Measurements from ENCODE around the gene S100A14. TPM values are rescaled to one million over a fixed set of nuclear protein-coding genes. Genes with fewer than 3 reads are reported as not detected.

The S100A14 gene
- total RNA-seq, 1 donor from 2014 or later = not detected

- Mint-ChIP-seq H3K9me3 (no peaks in the 10 kb centered on the region), H3K4me3 (ENCODE audit: low read depth) (no peak overlapping the region), H3K27me3 (ENCODE audit: low read depth) (no peaks in the 10 kb centered on the region), H3K36me3 (ENCODE audit: low read depth) (no peaks in the 10 kb centered on the region), H3K27ac (no peak overlapping the region), H3K4me1 (ENCODE audit: low read depth) (no peaks in the 10 kb centered on the region)
- intact Hi-C loops (cut with micrococcal nuclease) = no loop called here
- no peak for DNase-seq (ENCODE audit: low spot score)
Observed at GRCh38 chr1:153624965-153625611, 9.0 kb upstream of the S100A14 start.

GRCh38 chr1:153623101-153623500, 7.0 kb upstream of the S100A14 start:
- no peaks in the 10 kb centered on the region for H3K9me3 Mint-ChIP-seq
- no peak for DNase-seq (ENCODE audit: low spot score)
- H3K27me3 Mint-ChIP-seq (ENCODE audit: low read depth) = no peaks in the 10 kb centered on the region
- no peak overlapping the region for H3K4me3 Mint-ChIP-seq (ENCODE audit: low read depth)
- intact Hi-C loops (cut with micrococcal nuclease) = no loop called here
- no peaks in the 10 kb centered on the region for H3K36me3 Mint-ChIP-seq (ENCODE audit: low read depth)
- H3K4me1 Mint-ChIP-seq (ENCODE audit: low read depth) = no peaks in the 10 kb centered on the region
- no peak overlapping the region for H3K27ac Mint-ChIP-seq

GRCh38 chr1:153619171-153619570, 3.0 kb upstream of the S100A14 start:
- Mint-ChIP-seq H3K27ac (no peak overlapping the region), H3K4me1 (ENCODE audit: low read depth) (peaks cover 4% of the 10 kb centered on the region), H3K9me3 (no peaks in the 10 kb centered on the region), H3K36me3 (ENCODE audit: low read depth) (no peaks in the 10 kb centered on the region), H3K27me3 (ENCODE audit: low read depth) (no peaks in the 10 kb centered on the region), H3K4me3 (ENCODE audit: low read depth) (no peak overlapping the region)
- no peak for DNase-seq (ENCODE audit: low spot score)
- intact Hi-C loops (cut with micrococcal nuclease) = no loop called here

GRCh38 chr1:153617663-153618062, 1.5 kb upstream of the S100A14 start:
- Mint-ChIP-seq H3K27ac (no peak overlapping the region), H3K4me3 (ENCODE audit: low read depth) (no peak overlapping the region), H3K27me3 (ENCODE audit: low read depth) (no peaks in the 10 kb centered on the region), H3K4me1 (ENCODE audit: low read depth) (peaks cover 4% of the 10 kb centered on the region), H3K9me3 (no peaks in the 10 kb centered on the region), H3K36me3 (ENCODE audit: low read depth) (no peaks in the 10 kb centered on the region)
- intact Hi-C loops (cut with micrococcal nuclease) = loop anchor here (1.0 to 2.0 kb wide), 3 partner anchors 45 to 106 kb away; no protein-coding TSS in a partner anchor
- peak; percentile 70 for DNase-seq (ENCODE audit: low spot score)

GRCh38 chr1:153616917-153617311, 789 bp upstream of the S100A14 start:
- Mint-ChIP-seq H3K36me3 (ENCODE audit: low read depth) (no peaks in the 10 kb centered on the region), H3K27me3 (ENCODE audit: low read depth) (no peaks in the 10 kb centered on the region), H3K4me3 (ENCODE audit: low read depth) (no peak overlapping the region), H3K9me3 (no peaks in the 10 kb centered on the region), H3K27ac (no peak overlapping the region), H3K4me1 (ENCODE audit: low read depth) (peaks cover 4% of the 10 kb centered on the region)
- intact Hi-C loops (cut with micrococcal nuclease) = loop anchor here (1.0 to 2.0 kb wide), 3 partner anchors 45 to 106 kb away; no protein-coding TSS in a partner anchor
- DNase-seq (ENCODE audit: low spot score) = no peak

GRCh38 chr1:153615406-153615805, 719 bp downstream of the S100A14 start:
- H3K4me3 Mint-ChIP-seq (ENCODE audit: low read depth) = no peak overlapping the region
- intact Hi-C loops (cut with micrococcal nuclease) = no loop called here

GRCh38 chr1:153614906-153615305, 1.2 kb downstream of the S100A14 start:
- Mint-ChIP-seq H3K27me3 (ENCODE audit: low read depth) (no peaks in the 10 kb centered on the region), H3K4me3 (ENCODE audit: low read depth) (no peak overlapping the region), H3K9me3 (no peaks in the 10 kb centered on the region), H3K27ac (no peak overlapping the region), H3K4me1 (ENCODE audit: low read depth) (peaks cover 4% of the 10 kb centered on the region), H3K36me3 (ENCODE audit: low read depth) (no peaks in the 10 kb centered on the region)
- intact Hi-C loops (cut with micrococcal nuclease) = no loop called here
- no peak for DNase-seq (ENCODE audit: low spot score)

More at GRCh38 chr1:153615406-153615805, 719 bp downstream of the S100A14 start:
- DNase-seq (ENCODE audit: low spot score) = no peak
- Mint-ChIP-seq H3K4me1 (ENCODE audit: low read depth) (peaks cover 4% of the 10 kb centered on the region), H3K27me3 (ENCODE audit: low read depth) (no peaks in the 10 kb centered on the region), H3K9me3 (no peaks in the 10 kb centered on the region), H3K36me3 (ENCODE audit: low read depth) (no peaks in the 10 kb centered on the region), H3K27ac (no peak overlapping the region)

GRCh38 chr1:153614189-153614900, 1.8 kb downstream of the S100A14 start:
- Mint-ChIP-seq H3K27me3 (ENCODE audit: low read depth) (no peaks in the 10 kb centered on the region), H3K4me1 (ENCODE audit: low read depth) (peaks cover 4% of the 10 kb centered on the region), H3K27ac (no peak overlapping the region), H3K9me3 (no peaks in the 10 kb centered on the region), H3K36me3 (ENCODE audit: low read depth) (no peaks in the 10 kb centered on the region), H3K4me3 (ENCODE audit: low read depth) (no peak overlapping the region)
- no peak for DNase-seq (ENCODE audit: low spot score)
- intact Hi-C loops (cut with micrococcal nuclease) = no loop called here

- Mint-ChIP-seq H3K9me3 (no peaks in the 10 kb centered on the region), H3K27me3 (ENCODE audit: low read depth) (no peaks in the 10 kb centered on the region), H3K36me3 (ENCODE audit: low read depth) (no peaks in the 10 kb centered on the region), H3K4me1 (ENCODE audit: low read depth) (peaks cover 4% of the 10 kb centered on the region), H3K27ac (no peak overlapping the region), H3K4me3 (ENCODE audit: low read depth) (no peak overlapping the region)
- intact Hi-C loops (cut with micrococcal nuclease) = no loop called here
- no peak for DNase-seq (ENCODE audit: low spot score)
Observed at GRCh38 chr1:153613406-153613805, 2.7 kb downstream of the S100A14 start.

GRCh38 chr1:153612755-153613331, 3.3 kb downstream of the S100A14 start, which contains the start of gene S100A16:
Gene S100A16 (minus strand): TSS chr1:153613137. CDS start chr1:153608151, 4,986 bp downstream.
- Mint-ChIP-seq H3K4me1 (ENCODE audit: low read depth) (peaks cover 2% of the 10 kb centered on the region), H3K27me3 (ENCODE audit: low read depth) (no peaks in the 10 kb centered on the region), H3K27ac (no peak within 1 kb of the TSS), H3K36me3 (ENCODE audit: low read depth) (no peaks in the 10 kb centered on the region), H3K9me3 (no peaks in the 10 kb centered on the region), H3K4me3 (ENCODE audit: low read depth) (no peak within 1 kb of the TSS)
- DNase-seq (ENCODE audit: low spot score) = no peak
- intact Hi-C loops (cut with micrococcal nuclease) = no loop called here

GRCh38 chr1:153612111-153612754, 3.9 kb downstream of the S100A14 start:
- H3K27me3 Mint-ChIP-seq (ENCODE audit: low read depth) = no peaks in the 10 kb centered on the region
- H3K9me3 Mint-ChIP-seq = no peaks in the 10 kb centered on the region
- no peak overlapping the region for H3K27ac Mint-ChIP-seq
- no peaks in the 10 kb centered on the region for H3K36me3 Mint-ChIP-seq (ENCODE audit: low read depth)
- intact Hi-C loops (cut with micrococcal nuclease) = no loop called here
- no peaks in the 10 kb centered on the region for H3K4me1 Mint-ChIP-seq (ENCODE audit: low read depth)
- DNase-seq (ENCODE audit: low spot score) = no peak
- no peak overlapping the region for H3K4me3 Mint-ChIP-seq (ENCODE audit: low read depth)

GRCh38 chr1:153611356-153611755, 4.8 kb downstream of the S100A14 start:
- H3K27ac Mint-ChIP-seq = no peak overlapping the region
- intact Hi-C loops (cut with micrococcal nuclease) = no loop called here
- H3K4me3 Mint-ChIP-seq (ENCODE audit: low read depth) = no peak overlapping the region
- no peak for DNase-seq (ENCODE audit: low spot score)
- no peaks in the 10 kb centered on the region for H3K27me3 Mint-ChIP-seq (ENCODE audit: low read depth)
- no peaks in the 10 kb centered on the region for H3K9me3 Mint-ChIP-seq
- no peaks in the 10 kb centered on the region for H3K4me1 Mint-ChIP-seq (ENCODE audit: low read depth)
- H3K36me3 Mint-ChIP-seq (ENCODE audit: low read depth) = no peaks in the 10 kb centered on the region

Data from activated T-helper 2 cell treated with anti-CD3 and anti-CD28 coated beads, Interferon-gamma antibody, Interleukin-2, Interleukin-4, amounts not matched to agents 10 μg/mL and 5 μg/mL and 100 μg/mL, durations not matched to agents 14 hours and 24 hours and 36 hours (primary cell).